ENCODE results near the gene MB21D2.

Gene MB21D2

GRCh38 chr3:192826214-192827006, 91.2 kb downstream of the MB21D2 start:
- no peak for TF ChIP-seq CTCF (IDR thresholded peaks at IDR 0.05)

DNA sequence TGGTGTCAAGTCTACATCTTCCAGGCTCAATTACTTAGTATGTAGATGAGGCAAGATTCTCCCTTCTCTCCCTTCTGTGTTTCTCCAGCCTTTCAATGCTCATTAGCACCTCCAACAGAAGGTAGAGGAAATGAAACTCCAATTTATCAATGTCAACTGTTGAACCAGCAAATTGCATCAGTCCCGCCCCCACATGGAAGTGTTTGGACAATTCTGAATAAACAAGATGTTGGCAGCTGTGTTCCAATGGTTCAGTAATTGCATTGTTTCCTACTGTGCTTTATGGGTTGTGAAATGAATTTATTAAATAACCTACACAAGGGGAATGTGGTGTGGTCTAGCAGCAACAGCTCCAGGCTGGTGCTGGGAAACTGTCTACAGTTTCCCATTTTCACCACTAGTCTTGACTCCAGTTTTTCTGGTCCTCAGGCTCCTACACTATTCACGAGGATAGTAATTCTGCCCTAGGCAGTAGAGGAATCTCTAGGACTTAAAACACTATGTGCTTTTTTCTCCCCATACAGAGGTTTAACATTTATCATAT, 91.9 kb downstream of the MB21D2 start:
- no peak for TF ChIP-seq CTCF (IDR thresholded peaks at IDR 0.05)

- TF ChIP-seq CTCF (IDR thresholded peaks at IDR 0.05): no peak
Measured at GRCh38 chr3:192825216-192825615, 92.4 kb downstream of the MB21D2 start.

- no peak for TF ChIP-seq CTCF (IDR thresholded peaks at IDR 0.05)
Measured at GRCh38 chr3:192824313-192824712, 93.3 kb downstream of the MB21D2 start.

GRCh38 chr3:192821161-192821560, 96.5 kb downstream of the MB21D2 start:
- no peak for TF ChIP-seq CTCF (IDR thresholded peaks at IDR 0.05)

GRCh38 chr3:192820161-192820560, 97.5 kb downstream of the MB21D2 start:
- no peak for TF ChIP-seq CTCF (IDR thresholded peaks at IDR 0.05)

- no peak for TF ChIP-seq CTCF (IDR thresholded peaks at IDR 0.05)
Measured at GRCh38 chr3:192819001-192819569, 98.6 kb downstream of the MB21D2 start.
